ENCODE measurements around the gene SELENON. TPM values are rescaled to one million over a fixed set of nuclear protein-coding genes. Genes with fewer than 3 reads are reported as not detected.

SELENON gene
- total RNA-seq, 1 experiment from 2014 or later = 21.8 TPM

DNA sequence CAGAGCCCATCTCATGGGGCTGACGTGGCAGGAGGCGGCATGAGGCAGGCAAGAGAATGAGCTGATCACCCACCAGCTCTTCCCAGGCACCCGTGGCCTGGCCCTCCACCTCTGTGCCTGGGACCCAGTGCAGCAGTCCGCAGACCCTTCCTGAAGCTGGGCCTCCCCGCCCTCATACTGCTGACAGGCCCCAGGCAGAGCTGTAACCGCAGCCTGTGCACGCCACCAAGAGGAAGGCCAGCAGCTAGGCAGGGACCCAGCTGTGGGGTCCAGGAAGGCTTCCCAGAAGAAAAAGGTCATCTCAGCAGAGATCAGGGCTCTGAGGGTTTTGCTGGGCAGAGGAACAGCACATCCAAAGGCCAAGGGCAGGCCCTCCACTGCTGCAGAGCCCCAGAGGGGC, 9.9 kb downstream of the SELENON start:
- ChIA-PET POLR2A (interaction anchor here (0.5 to 1.7 kb wide), 6 partner anchors 10 to 736 kb away, joined by 3 to 6 read pairs (median 3); partner anchors contain the start of gene MTFR1L), CTCF (interaction anchor here (0.6 to 2.2 kb wide), 12 partner anchors 9 to 1003 kb away, joined by 3 to 10 read pairs (median 4); partner anchors contain the start of genes PAFAH2 and SELENON)
- DNase-seq (ENCODE audit: unreplicated experiment) = no peak
- no peak overlapping the region for H3K4me3 Mint-ChIP-seq (ENCODE audit: unreplicated experiment)
- no TSS peak for BruUV-seq (replicated peaks)
- H3K9me3 Mint-ChIP-seq (ENCODE audit: unreplicated experiment) = no peaks in the 10 kb centered on the region
- H3K36me3 Mint-ChIP-seq (ENCODE audit: insufficient read depth, unreplicated experiment) = peaks cover 8% of the 10 kb centered on the region
- TF ChIP-seq, protein P1, sequence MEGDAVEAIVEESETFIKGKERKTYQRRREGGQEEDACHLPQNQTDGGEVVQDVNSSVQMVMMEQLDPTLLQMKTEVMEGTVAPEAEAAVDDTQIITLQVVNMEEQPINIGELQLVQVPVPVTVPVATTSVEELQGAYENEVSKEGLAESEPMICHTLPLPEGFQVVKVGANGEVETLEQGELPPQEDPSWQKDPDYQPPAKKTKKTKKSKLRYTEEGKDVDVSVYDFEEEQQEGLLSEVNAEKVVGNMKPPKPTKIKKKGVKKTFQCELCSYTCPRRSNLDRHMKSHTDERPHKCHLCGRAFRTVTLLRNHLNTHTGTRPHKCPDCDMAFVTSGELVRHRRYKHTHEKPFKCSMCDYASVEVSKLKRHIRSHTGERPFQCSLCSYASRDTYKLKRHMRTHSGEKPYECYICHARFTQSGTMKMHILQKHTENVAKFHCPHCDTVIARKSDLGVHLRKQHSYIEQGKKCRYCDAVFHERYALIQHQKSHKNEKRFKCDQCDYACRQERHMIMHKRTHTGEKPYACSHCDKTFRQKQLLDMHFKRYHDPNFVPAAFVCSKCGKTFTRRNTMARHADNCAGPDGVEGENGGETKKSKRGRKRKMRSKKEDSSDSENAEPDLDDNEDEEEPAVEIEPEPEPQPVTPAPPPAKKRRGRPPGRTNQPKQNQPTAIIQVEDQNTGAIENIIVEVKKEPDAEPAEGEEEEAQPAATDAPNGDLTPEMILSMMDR (IDR thresholded peaks at IDR 0.05; ENCODE audit: unreplicated experiment) = no peak
- intact Hi-C loops (cut with micrococcal nuclease) = loop anchor here (5.0 kb wide), 3 partner anchors 203 to 408 kb away; no protein-coding TSS in a partner anchor
- H3K4me1 Mint-ChIP-seq (ENCODE audit: insufficient read depth, unreplicated experiment) = peaks cover 8% of the 10 kb centered on the region
- no peaks in the 10 kb centered on the region for H3K27me3 Mint-ChIP-seq (ENCODE audit: insufficient read depth, unreplicated experiment)
- H3K27ac Mint-ChIP-seq (ENCODE audit: low read depth, unreplicated experiment) = peak overlapping the region; percentile 70

DNA sequence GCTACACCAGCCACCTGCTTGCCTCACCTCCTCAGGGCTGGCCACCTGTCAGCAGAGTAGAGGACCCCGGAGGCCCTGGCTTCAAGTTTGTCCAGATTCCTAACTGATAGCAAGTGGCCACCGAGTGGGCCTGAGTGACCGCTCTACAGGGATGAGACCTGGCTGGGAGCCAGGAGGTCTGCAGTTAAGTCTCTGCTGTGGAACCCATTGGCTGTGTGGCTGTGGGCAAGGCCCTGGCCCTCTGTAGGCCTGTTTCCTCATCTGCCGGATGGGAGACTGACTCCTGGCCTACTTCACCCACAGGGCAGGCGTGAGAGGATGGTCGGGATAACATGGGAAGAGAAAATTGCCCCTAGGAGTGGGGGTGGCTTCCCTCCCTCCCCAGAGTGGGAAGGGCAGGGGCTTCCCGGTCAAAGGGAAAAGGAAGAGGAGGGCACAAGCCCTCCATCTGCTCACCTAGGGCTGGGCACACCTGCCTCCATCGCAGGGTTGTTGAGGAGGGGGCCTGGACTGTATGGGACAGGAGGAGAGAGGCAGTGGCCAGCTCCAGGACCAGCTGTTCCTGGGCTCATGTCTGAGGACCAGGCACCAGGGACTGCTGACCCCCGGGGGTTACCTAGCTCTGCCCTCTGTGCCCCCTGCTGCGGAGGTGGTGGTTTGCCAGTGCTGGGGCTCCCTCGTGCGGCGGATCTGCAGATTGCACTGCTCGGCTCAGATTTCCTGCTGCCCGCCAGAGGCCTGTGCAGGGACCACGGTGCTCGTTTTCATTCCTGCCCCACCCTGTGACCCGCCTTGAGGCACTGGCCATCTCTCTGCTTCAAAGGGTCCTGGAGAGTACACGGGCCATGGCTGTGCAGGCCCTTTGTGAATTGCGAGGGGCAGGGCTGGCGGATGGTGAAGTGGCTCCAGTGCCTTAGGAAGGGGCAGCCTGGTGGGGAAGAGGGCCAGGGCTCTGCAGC, 10.6 kb downstream of the SELENON start:
- POLR2A ChIA-PET = interaction anchor here (0.6 to 1.7 kb wide), 3 partner anchors 9 to 480 kb away, joined by 3 to 6 read pairs (median 3); partner anchors contain the start of gene MTFR1L
- peak overlapping the region; percentile 70 for H3K27ac Mint-ChIP-seq (ENCODE audit: low read depth, unreplicated experiment)
- intact Hi-C loops (cut with micrococcal nuclease) = loop anchor here (5.0 kb wide), 3 partner anchors 203 to 408 kb away; no protein-coding TSS in a partner anchor
- no peak overlapping the region for H3K4me3 Mint-ChIP-seq (ENCODE audit: unreplicated experiment)
- H3K4me1 Mint-ChIP-seq (ENCODE audit: insufficient read depth, unreplicated experiment) = peaks cover 8% of the 10 kb centered on the region
- peak; percentile 50 for DNase-seq (ENCODE audit: unreplicated experiment)
- H3K36me3 Mint-ChIP-seq (ENCODE audit: insufficient read depth, unreplicated experiment) = peaks cover 8% of the 10 kb centered on the region
- TF ChIP-seq, protein P1 (IDR thresholded peaks at IDR 0.05; ENCODE audit: unreplicated experiment) = peak; percentile 92
- H3K27me3 Mint-ChIP-seq (ENCODE audit: insufficient read depth, unreplicated experiment) = no peaks in the 10 kb centered on the region
- CTCF ChIA-PET = interaction anchor here (0.5 to 2.7 kb wide), 14 partner anchors 8 to 987 kb away, joined by 3 to 17 read pairs (median 3); partner anchors contain the start of gene SELENON
- no TSS peak for BruUV-seq (replicated peaks)
- H3K9me3 Mint-ChIP-seq (ENCODE audit: unreplicated experiment) = no peaks in the 10 kb centered on the region

DNA sequence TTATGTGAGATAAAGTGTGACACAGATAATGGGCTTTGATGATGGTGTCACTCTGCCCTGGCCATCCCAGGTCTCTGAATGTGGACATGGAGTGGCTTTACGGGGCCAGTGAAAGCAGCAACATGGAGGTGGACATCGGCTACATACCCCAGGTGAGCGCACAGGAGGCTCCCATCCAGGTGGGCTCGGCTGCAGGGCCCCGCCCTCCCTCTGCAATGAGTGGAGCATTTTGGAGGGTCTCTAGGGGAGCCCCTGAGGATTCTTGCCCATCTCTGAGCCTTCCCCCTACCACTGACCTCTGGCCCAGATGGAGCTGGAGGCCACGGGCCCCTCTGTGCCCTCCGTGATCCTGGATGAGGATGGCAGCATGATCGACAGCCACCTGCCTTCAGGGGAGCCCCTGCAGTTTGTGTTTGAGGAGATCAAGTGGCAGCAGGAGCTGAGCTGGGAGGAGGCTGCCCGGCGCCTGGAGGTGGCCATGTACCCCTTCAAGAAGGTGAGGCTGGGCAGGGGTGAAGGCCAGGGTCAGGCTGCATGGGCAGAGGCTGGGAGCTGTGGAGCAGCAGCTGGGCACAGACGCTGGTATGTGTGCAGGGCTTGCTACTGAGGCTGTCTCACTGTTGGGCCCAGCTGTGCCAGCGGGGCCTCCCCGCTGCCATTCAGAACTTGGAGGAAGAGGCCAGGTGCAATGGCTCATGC, 11.5 kb downstream of the SELENON start:
- TF ChIP-seq, protein P1 (IDR thresholded peaks at IDR 0.05; ENCODE audit: unreplicated experiment) = no peak
- ChIA-PET POLR2A (interaction anchor here (1.7 kb wide), 1 partner anchor 8 kb away, joined by 6 read pairs; the partner anchor contains the start of gene MTFR1L), CTCF (interaction anchor here (0.6 to 2.7 kb wide), 8 partner anchors 10 to 892 kb away, joined by 3 to 17 read pairs (median 4); partner anchors contain the start of gene SELENON)
- BruUV-seq (replicated peaks) = no TSS peak
- no peak overlapping the region for H3K4me3 Mint-ChIP-seq (ENCODE audit: unreplicated experiment)
- no peaks in the 10 kb centered on the region for H3K4me1 Mint-ChIP-seq (ENCODE audit: insufficient read depth, unreplicated experiment)
- peaks cover 8% of the 10 kb centered on the region for H3K36me3 Mint-ChIP-seq (ENCODE audit: insufficient read depth, unreplicated experiment)
- H3K27me3 Mint-ChIP-seq (ENCODE audit: insufficient read depth, unreplicated experiment) = no peaks in the 10 kb centered on the region
- no peak for DNase-seq (ENCODE audit: unreplicated experiment)
- intact Hi-C loops (cut with micrococcal nuclease) = loop anchor here (5.0 kb wide), 3 partner anchors 204 to 409 kb away; no protein-coding TSS in a partner anchor
- no peaks in the 10 kb centered on the region for H3K9me3 Mint-ChIP-seq (ENCODE audit: unreplicated experiment)
- no peak overlapping the region for H3K27ac Mint-ChIP-seq (ENCODE audit: low read depth, unreplicated experiment)
